AG10803 (cell line): ENCODE measurements around the gene PCDHA1.

Experiments used
- DNase-seq: peaks from one replicate; pipeline ENCODE4 v3.0.0; 2010; ENCODE audit warnings: low read depth
- H3K4me3 ChIP-seq: 2 replicates; pipeline ENCODE4 v1.5.1; 2011; ENCODE audit warnings: mild to moderate bottlenecking, low read length, control low read depth
- TF ChIP-seq, protein P1 (sequence below): conservative IDR thresholded peaks from 2 replicates; pipeline ENCODE4 v1.5.1; 2011; ENCODE audit warnings: mild to moderate bottlenecking, low read length, control low read depth, inconsistent platforms

The PCDHA1 gene

DNA sequence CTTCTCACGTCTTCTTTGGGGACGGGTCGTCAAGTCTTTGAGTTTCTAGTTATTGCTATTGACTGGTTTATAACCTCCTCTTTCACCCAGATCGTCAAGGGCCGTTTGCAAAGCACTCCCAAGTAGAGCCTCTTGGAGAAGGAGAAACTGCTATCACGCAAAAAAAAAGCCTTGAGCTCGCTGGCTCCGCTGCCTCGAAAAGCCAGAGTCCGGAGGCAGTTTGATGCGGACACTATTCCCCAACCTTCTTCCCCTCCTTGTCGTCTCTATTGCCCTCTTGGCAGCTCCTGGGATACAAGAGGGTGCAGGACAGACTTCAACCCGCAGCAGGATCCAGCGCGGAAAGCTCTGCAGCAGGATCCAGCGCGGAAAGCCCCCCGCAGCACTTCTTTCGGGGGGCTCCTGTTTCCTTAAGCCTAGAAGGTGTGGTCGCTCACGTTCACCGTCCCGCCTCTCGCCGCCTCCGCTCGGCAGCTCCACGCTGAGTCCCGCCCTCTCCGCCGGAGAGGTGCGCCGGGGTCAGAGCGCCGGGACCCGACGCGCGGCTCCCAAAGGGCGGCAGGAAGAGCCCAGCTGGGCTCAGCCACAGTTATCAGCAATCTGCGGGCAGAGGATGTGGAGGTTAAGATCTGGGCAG is 140.0 kb downstream of the PCDHA1 start, which contains the start of gene PCDHAC1:
PCDHAC1 (plus strand) TSS at position 494 of the 637 bp plus-strand sequence. CDS start 594 bp downstream, outside the sequence.
- DNase-seq = no peak
- TF ChIP-seq, protein P1, sequence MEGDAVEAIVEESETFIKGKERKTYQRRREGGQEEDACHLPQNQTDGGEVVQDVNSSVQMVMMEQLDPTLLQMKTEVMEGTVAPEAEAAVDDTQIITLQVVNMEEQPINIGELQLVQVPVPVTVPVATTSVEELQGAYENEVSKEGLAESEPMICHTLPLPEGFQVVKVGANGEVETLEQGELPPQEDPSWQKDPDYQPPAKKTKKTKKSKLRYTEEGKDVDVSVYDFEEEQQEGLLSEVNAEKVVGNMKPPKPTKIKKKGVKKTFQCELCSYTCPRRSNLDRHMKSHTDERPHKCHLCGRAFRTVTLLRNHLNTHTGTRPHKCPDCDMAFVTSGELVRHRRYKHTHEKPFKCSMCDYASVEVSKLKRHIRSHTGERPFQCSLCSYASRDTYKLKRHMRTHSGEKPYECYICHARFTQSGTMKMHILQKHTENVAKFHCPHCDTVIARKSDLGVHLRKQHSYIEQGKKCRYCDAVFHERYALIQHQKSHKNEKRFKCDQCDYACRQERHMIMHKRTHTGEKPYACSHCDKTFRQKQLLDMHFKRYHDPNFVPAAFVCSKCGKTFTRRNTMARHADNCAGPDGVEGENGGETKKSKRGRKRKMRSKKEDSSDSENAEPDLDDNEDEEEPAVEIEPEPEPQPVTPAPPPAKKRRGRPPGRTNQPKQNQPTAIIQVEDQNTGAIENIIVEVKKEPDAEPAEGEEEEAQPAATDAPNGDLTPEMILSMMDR = no peak
- peak within 1 kb of the TSS; percentile 48 for H3K4me3 ChIP-seq

DNA sequence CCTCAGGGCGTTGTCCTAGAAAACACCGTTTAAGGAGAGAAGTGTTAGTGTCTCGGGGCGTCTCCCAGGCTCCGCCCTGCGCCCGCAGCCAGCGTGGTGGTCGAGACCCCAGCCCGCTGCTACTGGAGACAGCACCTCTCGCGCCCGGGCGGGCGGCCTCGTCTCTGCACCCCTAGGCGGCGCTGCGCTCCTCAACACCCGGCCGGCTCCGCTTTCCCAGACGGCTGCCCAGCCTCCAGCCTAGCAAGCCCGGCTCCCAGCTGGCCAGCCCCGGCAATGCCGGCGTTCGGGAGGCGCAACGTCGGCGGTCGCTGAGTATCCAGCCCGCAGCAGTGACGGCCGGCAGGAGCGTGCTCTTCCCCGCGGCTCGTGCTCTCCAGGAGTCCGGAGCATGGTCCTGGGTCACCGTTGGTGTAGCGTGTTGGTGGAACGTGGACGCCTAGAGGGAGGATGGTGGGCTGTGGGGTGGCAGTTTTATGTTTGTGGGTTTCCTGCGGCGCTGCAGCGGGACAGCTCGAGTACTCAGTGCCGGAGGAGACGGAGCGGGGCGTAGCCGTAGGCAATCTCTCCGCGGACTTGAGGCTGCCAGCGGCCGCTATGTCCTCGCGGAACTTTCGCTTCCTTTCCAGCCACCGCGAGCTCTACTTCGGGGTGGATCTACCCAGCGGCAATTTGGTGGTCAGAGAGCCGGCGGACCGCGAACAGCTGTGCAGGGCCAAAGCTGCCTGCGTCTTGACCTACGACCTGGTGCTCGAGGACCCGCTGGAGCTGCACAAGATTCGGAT is 140.7 kb downstream of the PCDHA1 start:
- H3K4me3 ChIP-seq = peak overlapping the region; percentile 48
- DNase-seq = peak; percentile 30
- TF ChIP-seq, protein P1 = peak; percentile 39

DNA sequence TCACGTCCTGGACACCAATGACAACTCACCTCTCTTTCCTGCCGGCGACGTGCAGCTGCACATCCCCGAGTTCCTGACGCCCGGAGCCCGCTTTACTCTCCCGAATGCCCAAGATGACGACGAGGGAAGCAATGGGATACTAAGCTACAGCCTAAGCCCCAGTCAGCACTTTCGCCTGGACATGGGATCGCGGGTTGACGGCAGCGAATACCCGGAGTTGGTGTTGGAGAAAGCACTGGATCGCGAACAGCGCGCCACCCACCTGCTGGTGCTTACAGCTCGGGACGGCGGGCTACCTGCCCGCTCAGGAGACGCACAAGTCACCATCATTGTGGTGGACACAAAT is 141.3 kb downstream of the PCDHA1 start:
- no peak for DNase-seq
- H3K4me3 ChIP-seq = peak overlapping the region; percentile 48
- TF ChIP-seq, protein P1 = no peak

DNA sequence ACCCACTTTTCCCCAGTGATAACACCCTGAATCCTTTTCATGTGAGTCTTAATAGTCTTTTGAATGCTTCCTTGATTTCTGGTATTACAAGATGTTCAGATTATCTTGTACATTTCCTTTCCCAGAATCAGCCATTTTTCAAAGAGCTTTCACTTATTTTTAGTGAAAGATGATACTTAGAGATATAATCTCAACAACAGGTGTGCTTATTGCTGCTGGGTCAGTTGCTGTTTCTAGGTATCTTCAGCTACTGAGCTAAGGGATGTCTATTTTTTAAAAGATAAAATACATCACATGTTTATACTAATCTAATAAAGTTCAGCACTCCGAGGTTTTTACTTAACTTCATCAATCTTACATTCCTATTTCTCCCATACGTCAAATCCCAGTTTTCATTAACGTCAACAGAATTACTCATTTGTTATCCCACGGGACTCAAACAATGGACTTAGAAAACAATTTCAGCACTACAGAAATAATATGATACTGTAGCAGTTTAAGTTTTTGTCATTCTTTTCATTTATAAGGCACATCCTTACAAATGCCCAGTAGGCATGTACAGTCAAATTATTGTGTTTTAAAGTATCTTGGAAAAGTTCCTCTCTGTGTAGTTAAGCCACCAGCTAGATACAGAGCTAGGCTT is 149.1 kb downstream of the PCDHA1 start:
- no peak overlapping the region for H3K4me3 ChIP-seq
- no peak for DNase-seq
- TF ChIP-seq, protein P1 = no peak

DNA sequence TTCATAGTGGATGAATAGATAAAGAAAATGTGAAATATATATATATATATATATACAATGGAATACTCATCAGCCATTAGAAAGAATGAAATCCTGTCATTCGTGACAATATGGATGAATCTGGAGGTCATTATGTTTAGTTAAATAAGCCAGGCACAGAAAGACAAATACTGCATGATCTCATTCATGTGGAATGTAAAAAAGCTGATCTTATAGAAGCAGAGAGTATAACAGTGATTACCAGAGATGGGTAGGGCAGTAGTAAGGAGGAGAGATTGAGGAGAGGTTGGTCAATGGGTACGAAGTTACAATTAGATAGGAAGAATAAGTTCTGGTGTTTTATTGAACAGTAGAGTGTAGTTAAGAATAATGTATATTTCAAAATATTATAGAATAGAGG is 160.6 kb downstream of the PCDHA1 start:
- no peak for DNase-seq
- no peak overlapping the region for H3K4me3 ChIP-seq
- TF ChIP-seq, protein P1 = no peak

DNA sequence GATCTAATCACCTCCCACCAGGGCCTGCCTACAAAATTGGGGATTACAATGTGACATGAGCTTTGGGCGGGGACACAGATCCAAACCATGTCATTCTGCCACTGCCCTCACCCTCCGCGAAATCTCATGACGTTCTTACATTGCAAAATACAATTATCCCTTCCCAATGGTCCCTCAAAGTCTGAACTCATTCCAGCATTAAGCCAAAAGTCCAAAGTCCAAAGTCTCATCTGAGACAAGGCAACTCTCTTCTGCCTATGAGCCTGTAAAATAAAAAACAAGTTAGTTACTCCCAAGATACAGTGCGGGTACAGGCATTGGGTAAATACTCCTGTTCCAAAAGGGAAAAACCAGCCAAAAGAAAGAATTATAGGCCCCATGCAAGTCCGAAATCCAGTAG is 165.7 kb downstream of the PCDHA1 start:
- TF ChIP-seq, protein P1 = no peak
- no peak overlapping the region for H3K4me3 ChIP-seq
- no peak for DNase-seq
